Neuronal stem cell (in vitro differentiated cells): ENCODE measurements around the gene SLC8B1.

Experiments used
- DNase-seq: peaks from one replicate; pipeline ENCODE4 v3.0.0-alpha.2; 2013; ENCODE audit warnings: low spot score
- H2AFZ ChIP-seq: one replicate; pipeline ENCODE4 v1.6.1; 2013; ENCODE audit warnings: mild to moderate bottlenecking, low read length, inconsistent platforms
- H2AK5ac ChIP-seq: 2 replicates; pipeline ENCODE4 v1.6.1; 2013; ENCODE audit warnings: low read depth, mild to moderate bottlenecking, inconsistent platforms, low read length, moderate library complexity, mixed read lengths
- H2BK120ac ChIP-seq: 2 replicates; pipeline ENCODE4 v1.6.1; 2013; ENCODE audit warnings: low read depth, mild to moderate bottlenecking, inconsistent platforms, low read length, moderate library complexity, mixed read lengths
- H2BK12ac ChIP-seq: one replicate; pipeline ENCODE4 v1.6.1; 2013; ENCODE audit warnings: low read length, inconsistent platforms
- H2BK15ac ChIP-seq: 2 replicates; pipeline ENCODE4 v1.6.1; 2013; ENCODE audit warnings: mild to moderate bottlenecking, low read length, inconsistent platforms, mixed read lengths
- H2BK5ac ChIP-seq: one replicate; pipeline ENCODE4 v1.6.1; 2013; ENCODE audit warnings: inconsistent platforms, mild to moderate bottlenecking, low read length, moderate library complexity
- H3K14ac ChIP-seq: one replicate; pipeline ENCODE4 v1.6.1; 2013; ENCODE audit warnings: low read length, inconsistent platforms
- H3K18ac ChIP-seq: 2 replicates; pipeline ENCODE4 v1.6.1; 2013; ENCODE audit warnings: low read length, inconsistent platforms
- H3K23ac ChIP-seq: 2 replicates; pipeline ENCODE4 v1.6.1; 2013; ENCODE audit warnings: low read depth, mild to moderate bottlenecking, mixed read lengths, low read length, inconsistent platforms; ENCODE audit not compliant: poor library complexity
- H3K27ac ChIP-seq: replicated peaks from 3 replicates; pipeline ENCODE4 v1.5.1; 2013; ENCODE audit warnings: low read length, inconsistent platforms
- H3K27me3 ChIP-seq, 3 experiments: 2 replicates each; pipeline ENCODE4 v1.6.1; 2013; ENCODE audit warnings: low read length in 3 of 3, mild to moderate bottlenecking in 2 of 3, inconsistent platforms in 1 of 3, low read depth in 1 of 3, mixed read lengths in 1 of 3, moderate library complexity in 1 of 3; ENCODE audit not compliant: control insufficient read depth in 3 of 3, insufficient read depth in 3 of 3
- H3K36me3 ChIP-seq, 2 donors: replicated peaks in 1 of 2; 2 replicates each; pipeline ENCODE4 v1.6.1; 2013; ENCODE audit warnings: low read length in 2 of 2; ENCODE audit not compliant: control insufficient read depth in 2 of 2, insufficient read depth in 2 of 2
- H3K4ac ChIP-seq: 2 replicates; pipeline ENCODE4 v1.6.1; 2013; ENCODE audit warnings: inconsistent platforms, mild to moderate bottlenecking, low read length, moderate library complexity
- H3K4me1 ChIP-seq, 2 donors: 1 replicate in 1 of 2; 2 replicates in 1 of 2; pipeline ENCODE4 v1.6.1; 2013; ENCODE audit warnings: low read length in 2 of 2, low read depth in 1 of 2; ENCODE audit not compliant: control insufficient read depth in 2 of 2, insufficient read depth in 1 of 2
- H3K4me2 ChIP-seq: one replicate; pipeline ENCODE4 v1.6.1; 2013; ENCODE audit warnings: mild to moderate bottlenecking, low read length, inconsistent platforms; ENCODE audit not compliant: insufficient read depth, poor library complexity, severe bottlenecking
- H3K4me3 ChIP-seq, 2 donors: 2 replicates each; pipeline ENCODE4 v1.5.1; 2013; ENCODE audit warnings: low read length in 2 of 2, mild to moderate bottlenecking in 2 of 2, inconsistent platforms in 1 of 2, moderate library complexity in 1 of 2
- H3K79me1 ChIP-seq: one replicate; pipeline ENCODE4 v1.6.1; 2013; ENCODE audit warnings: low read depth, mild to moderate bottlenecking, inconsistent platforms, low read length, moderate library complexity
- H3K9ac ChIP-seq: one replicate; pipeline ENCODE4 v1.6.1; 2013; ENCODE audit warnings: mild to moderate bottlenecking, low read depth, low read length, inconsistent platforms; ENCODE audit not compliant: poor library complexity
- H3K9me3 ChIP-seq, 2 donors: replicated peaks in 1 of 2; 2 replicates each; pipeline versions ENCODE3 to v1.6.1; 2013; ENCODE audit warnings: low read length in 2 of 2, mild to moderate bottlenecking in 2 of 2, inconsistent platforms in 1 of 2, low read depth in 1 of 2, mixed read lengths in 1 of 2, moderate library complexity in 1 of 2; ENCODE audit not compliant: control insufficient read depth in 2 of 2, insufficient read depth in 1 of 2
- H4K8ac ChIP-seq: one replicate; pipeline ENCODE4 v1.6.1; 2013; ENCODE audit warnings: low read depth, mild to moderate bottlenecking, inconsistent platforms, low read length, moderate library complexity
- H4K91ac ChIP-seq: one replicate; pipeline ENCODE4 v1.6.1; 2013; ENCODE audit warnings: low read length, low read depth, mild to moderate bottlenecking, inconsistent platforms; ENCODE audit not compliant: poor library complexity
- WGBS, 2 donors: extraction: QIAGEN DNeasy Blood & Tissue Kit; methylation state at CpG; one replicate each; pipeline ENCODE4 v1.1.7; 2013; ENCODE audit warnings: missing lambda C conversion rate in 2 of 2, mixed read lengths in 1 of 2; ENCODE audit not compliant: insufficient read length in 2 of 2, insufficient replicate concordance in 1 of 2; ENCODE audit errors: extremely low coverage in 2 of 2; 5-methylcytosine and 5-hydroxymethylcytosine counted together

Gene SLC8B1

DNA sequence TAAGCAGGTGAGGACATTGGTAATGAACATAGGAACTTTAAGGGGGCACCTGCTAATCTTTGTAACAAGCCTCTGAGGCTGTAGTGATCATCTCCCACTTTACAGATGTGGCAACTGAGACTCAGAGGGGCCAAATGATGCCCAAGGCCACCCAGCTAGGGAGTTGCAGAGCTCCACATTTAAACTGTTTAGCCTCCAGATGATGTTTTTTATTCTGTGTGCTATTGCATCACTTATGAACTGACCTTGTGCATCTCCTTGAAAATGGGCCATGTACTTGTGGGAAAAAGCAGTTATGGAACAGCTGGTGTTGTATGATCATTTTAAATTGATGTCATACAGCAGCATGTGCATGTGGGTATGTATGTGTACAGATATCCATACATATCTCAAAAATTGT, 72.2 kb downstream of the SLC8B1 start:
- H2AFZ ChIP-seq: no peak overlapping the region
- no peak overlapping the region for H3K4me3 ChIP-seq
- no peak overlapping the region for H4K91ac ChIP-seq
- no peaks in the 10 kb centered on the region for H3K36me3 ChIP-seq
- no peak overlapping the region for H3K14ac ChIP-seq
- no peak overlapping the region for H3K9ac ChIP-seq
- H3K23ac ChIP-seq: no peak overlapping the region
- H3K27ac ChIP-seq: no peak overlapping the region
- no peak overlapping the region for H3K18ac ChIP-seq
- no peak overlapping the region for H2BK120ac ChIP-seq
- no peak overlapping the region for H2AK5ac ChIP-seq
- H3K27me3 ChIP-seq: no peaks in the 10 kb centered on the region
- no peak overlapping the region for H2BK5ac ChIP-seq
- no peaks in the 10 kb centered on the region for H3K9me3 ChIP-seq
- no peak overlapping the region for H2BK15ac ChIP-seq
- H3K4me2 ChIP-seq: no peak overlapping the region
- no peaks in the 10 kb centered on the region for H3K79me1 ChIP-seq
- DNase-seq: no peak
- peaks cover 2% of the 10 kb centered on the region in 2 donors for H3K4me1 ChIP-seq
- H4K8ac ChIP-seq: no peak overlapping the region
- no peak overlapping the region for H3K4ac ChIP-seq
- no peak overlapping the region for H2BK12ac ChIP-seq

- Histone ChIP-seq H2BK120ac (no peak overlapping the region), H2BK12ac (no peak overlapping the region), H3K27me3 (no peaks in the 10 kb centered on the region), H2AFZ (no peak overlapping the region), H3K27ac (no peak overlapping the region), H3K4me2 (no peak overlapping the region), H2BK5ac (no peak overlapping the region), H2AK5ac (no peak overlapping the region), H3K23ac (no peak overlapping the region), H3K36me3 (no peaks in the 10 kb centered on the region), H3K4ac (no peak overlapping the region), H3K4me1 (peaks cover 2% of the 10 kb centered on the region in 2 donors), H4K91ac (no peak overlapping the region), H3K4me3 (no peak overlapping the region), H4K8ac (no peak overlapping the region), H3K79me1 (no peaks in the 10 kb centered on the region), H3K14ac (no peak overlapping the region), H3K9ac (no peak overlapping the region), H2BK15ac (no peak overlapping the region), H3K18ac (no peak overlapping the region), H3K9me3 (no peaks in the 10 kb centered on the region)
- WGBS, 2 donors: no CpG with 5 or more reads among the region's 6 CpGs
- no peak for DNase-seq
Measured at GRCh38 chr12:113261847-113262470, 73.0 kb downstream of the SLC8B1 start.

DNA sequence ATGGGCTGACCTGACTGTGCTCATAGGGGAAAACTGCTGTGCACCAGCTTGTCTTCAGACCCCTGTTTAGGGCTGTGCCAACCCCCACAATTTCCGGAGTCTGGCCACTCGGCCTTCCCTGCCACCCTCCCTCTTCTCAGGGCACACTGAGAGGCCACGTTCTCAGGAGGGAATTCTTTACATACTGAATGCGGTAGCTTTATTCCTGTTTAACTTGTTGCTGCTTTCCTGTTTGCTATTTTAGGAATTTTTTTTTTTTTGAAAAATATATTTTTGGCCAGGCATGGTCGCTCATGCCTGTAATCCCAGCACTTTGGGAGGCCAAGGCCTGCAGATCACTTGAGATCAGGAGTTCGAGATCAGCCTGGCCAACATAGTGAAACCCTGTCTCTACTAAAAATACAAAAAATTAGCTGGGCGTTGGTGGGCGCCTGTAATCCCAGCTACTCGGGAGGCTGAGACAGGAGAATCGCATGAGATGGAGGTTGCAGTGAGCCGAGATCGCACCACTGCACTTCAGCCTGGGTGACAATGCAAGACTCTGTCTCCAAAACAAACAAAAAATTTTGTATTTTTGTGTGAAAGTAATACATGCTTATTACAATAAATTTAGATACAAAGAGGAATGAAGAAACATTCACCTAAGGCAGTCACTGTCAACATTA, 74.1 kb downstream of the SLC8B1 start:
- Histone ChIP-seq H3K14ac (no peak overlapping the region), H2BK5ac (no peak overlapping the region)

GRCh38 chr12:113260127-113260526, 74.8 kb downstream of the SLC8B1 start:
- H3K4me3 ChIP-seq: no peak overlapping the region
- no peak overlapping the region for H3K4ac ChIP-seq
- no peak overlapping the region for H4K91ac ChIP-seq
- H3K9ac ChIP-seq: no peak overlapping the region
- no peak overlapping the region for H3K23ac ChIP-seq
- no peaks in the 10 kb centered on the region for H3K36me3 ChIP-seq
- H3K4me1 ChIP-seq: peaks cover 2% of the 10 kb centered on the region in 2 donors
- no peak overlapping the region for H2AFZ ChIP-seq
- no peaks in the 10 kb centered on the region for H3K79me1 ChIP-seq
- H3K4me2 ChIP-seq: no peak overlapping the region
- no peaks in the 10 kb centered on the region for H3K9me3 ChIP-seq
- H4K8ac ChIP-seq: no peak overlapping the region
- WGBS, 2 donors: no CpG with 5 or more reads among the region's 5 CpGs
- no peak overlapping the region for H2BK120ac ChIP-seq
- H2BK15ac ChIP-seq: no peak overlapping the region
- H3K18ac ChIP-seq: no peak overlapping the region
- DNase-seq: no peak
- no peak overlapping the region for H2BK5ac ChIP-seq
- no peaks in the 10 kb centered on the region for H3K27me3 ChIP-seq
- no peak overlapping the region for H2AK5ac ChIP-seq
- no peak overlapping the region for H3K27ac ChIP-seq
- H2BK12ac ChIP-seq: no peak overlapping the region
- no peak overlapping the region for H3K14ac ChIP-seq

More for the DNA sequence above, 74.1 kb downstream of the SLC8B1 start:
- Histone ChIP-seq H3K4ac (no peak overlapping the region), H2AFZ (no peak overlapping the region), H3K18ac (no peak overlapping the region), H2BK15ac (no peak overlapping the region), H2AK5ac (no peak overlapping the region), H4K91ac (no peak overlapping the region), H2BK12ac (no peak overlapping the region), H3K23ac (no peak overlapping the region), H3K9me3 (no peaks in the 10 kb centered on the region), H3K4me1 (peaks cover 2% of the 10 kb centered on the region in 2 donors), H3K79me1 (no peaks in the 10 kb centered on the region), H3K4me2 (no peak overlapping the region), H3K4me3 (no peak overlapping the region), H3K36me3 (no peaks in the 10 kb centered on the region), H3K27ac (no peak overlapping the region), H2BK120ac (no peak overlapping the region), H4K8ac (no peak overlapping the region), H3K9ac (no peak overlapping the region), H3K27me3 (no peaks in the 10 kb centered on the region)
- WGBS, 2 donors: no CpG with 5 or more reads among the region's 12 CpGs
- DNase-seq: no peak
